H1 (cell line): Measurements from ENCODE around the gene AMPH. TPM values are rescaled to one million over a fixed set of nuclear protein-coding genes. Genes with fewer than 3 reads are reported as not detected.

Source experiments
- BACH1 ChIP-seq: IDR thresholded peaks from 2 replicates; pipeline ENCODE4 v1.6.1; 2012; ENCODE audit warnings: low read length, improper control_type of control experiment
- BRCA1 ChIP-seq: IDR thresholded peaks from 2 replicates; pipeline ENCODE4 v1.6.1; 2012; ENCODE audit warnings: low read depth, low read length, improper control_type of control experiment
- CBX5 ChIP-seq: fragments of 300-800, 300-1000 bp; sonication (generic); IDR thresholded peaks from 2 replicates; pipeline ENCODE4 v1.7.1; 2016; ENCODE audit warnings: antibody characterized with exemption, low read length, low read depth
- MAFK ChIP-seq: IDR thresholded peaks from 2 replicates; pipeline ENCODE4 v1.6.1; 2012; ENCODE audit warnings: low read depth, mild to moderate bottlenecking, improper control_type of control experiment, low read length
- NRF1 ChIP-seq: IDR thresholded peaks from 2 replicates; pipeline ENCODE4 v1.6.1; 2011; ENCODE audit warnings: mild to moderate bottlenecking, low read depth, low read length, improper control_type of control experiment
- POLR2A ChIP-seq, 2 experiments: IDR thresholded peaks; 1 replicate in 1 of 2; 2 replicates in 1 of 2; pipeline ENCODE4 v1.6.1; 2011; ENCODE audit warnings: low read depth in 2 of 2, low read length in 2 of 2, mild to moderate bottlenecking in 2 of 2; ENCODE audit errors: control extremely low read depth in 1 of 2
- POU5F1 ChIP-seq: IDR thresholded peaks from 2 replicates; pipeline ENCODE4 v1.6.1; 2011; ENCODE audit warnings: low read depth, mild to moderate bottlenecking, low read length, moderate library complexity
- SIRT6 ChIP-seq: IDR thresholded peaks from one replicate; pipeline ENCODE4 v1.7.1; 2012; ENCODE audit warnings: low read length, inconsistent platforms
- SP2 ChIP-seq: IDR thresholded peaks from 2 replicates; pipeline ENCODE4 v1.6.1; 2012; ENCODE audit warnings: mild to moderate bottlenecking, low read length, inconsistent platforms
- polyA plus RNA-seq, 7 experiments: library from polyadenylated mRNA; depleted of rRNA in 3 of 7; stranded (reverse) in 5 of 7; unstranded in 2 of 7; fragments of >200 nt in 5 of 7; fragments of 200-250 nt in 2 of 7; gene quantifications; 1 replicate in 5 of 7; 2 replicates in 1 of 7; 4 replicates in 1 of 7; pipeline versions ENCODE4 v1.2.1 to v1.2.3, GENCODE V29; 2011 to 2013; ENCODE audit warnings: missing spikeins in 2 of 7, mixed read lengths in 2 of 7
- total RNA-seq: library from RNA; stranded (reverse); fragmentation: NEBNext Ultra II Directional; extraction: Animal tissue kit (Norgen Biotek cat#: 25700); gene quantifications from 2 replicates; pipeline ENCODE4 v1.2.1, GENCODE V29; 2021

AMPH gene
- total and polyA plus RNA-seq, 2 of the 8 experiments (the other 6 are each of a cell fraction or from before 2014, with no cell fraction given): 7.3 to 12.2 TPM

DNA sequence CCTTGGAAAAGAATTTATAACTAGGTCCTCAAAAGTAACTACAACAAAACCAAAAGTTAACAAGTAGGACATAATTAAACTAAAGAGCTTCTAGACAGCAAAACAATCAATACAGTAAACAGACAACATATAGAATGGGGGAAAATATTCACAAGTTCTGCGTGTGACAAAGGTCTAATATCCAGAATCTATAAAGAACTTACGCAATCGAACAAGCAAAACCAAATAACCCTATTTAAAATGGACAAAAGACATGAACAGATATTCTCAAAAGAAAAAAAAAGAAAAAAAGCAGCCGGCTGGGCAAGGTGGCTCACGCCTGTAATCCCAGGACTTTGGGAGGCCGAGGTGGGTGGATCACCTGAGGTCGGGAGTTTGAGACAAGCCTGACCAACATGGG lies 33.8 kb upstream of the AMPH start (continued):
- TF ChIP-seq MAFK (no peak), POLR2A (IDR thresholded peaks at IDR 0.05; ENCODE audit: control extremely low read depth in 1 of 2, low read depth in 2 of 2, low read length in 2 of 2) (no peak), POU5F1 (no peak), NRF1 (no peak), SP2 (no peak), SIRT6 (no peak), BRCA1 (no peak), BACH1 (no peak), CBX5 (no peak)
